ENCODE measurements around the gene LAP3.
"Not testable (repeated sequence)": the region's sequence is repeated elsewhere in the genome, so short reads cannot be mapped to it uniquely, and the experiment has no call there.

LAP3 gene

GRCh38 chr4:17576932-17577664 lies at the start of gene LAP3:
Gene LAP3 (plus strand): TSS chr4:17577198. CDS start chr4:17577466, 268 bp downstream.
- peak; percentile 77 for DNase-seq (ENCODE audit: low read depth)

GRCh38 chr4:17528551-17529165 lies 48.3 kb upstream of the LAP3 start:
- DNase-seq (ENCODE audit: low read depth): no peak

GRCh38 chr4:17531538-17532285 lies 45.3 kb upstream of the LAP3 start:
- DNase-seq (ENCODE audit: low read depth): no peak

- no peak for DNase-seq (ENCODE audit: low read depth)
Measured at GRCh38 chr4:17534705-17535104, 42.3 kb upstream of the LAP3 start.

GRCh38 chr4:17535242-17535641 lies 41.8 kb upstream of the LAP3 start:
- no peak for DNase-seq (ENCODE audit: low read depth)

- no peak for DNase-seq (ENCODE audit: low read depth)
Measured at GRCh38 chr4:17535906-17536305, 41.1 kb upstream of the LAP3 start.

GRCh38 chr4:17537060-17537459 lies 39.9 kb upstream of the LAP3 start:
- DNase-seq (ENCODE audit: low read depth): not testable (repeated sequence)

GRCh38 chr4:17544205-17544604 lies 32.8 kb upstream of the LAP3 start:
- DNase-seq (ENCODE audit: low read depth): no peak

GRCh38 chr4:17544831-17545234 lies 32.2 kb upstream of the LAP3 start:
- DNase-seq (ENCODE audit: low read depth): no peak

- DNase-seq (ENCODE audit: low read depth): no peak
Measured at GRCh38 chr4:17545374-17546140, 31.4 kb upstream of the LAP3 start.

- no peak for DNase-seq (ENCODE audit: low read depth)
Measured at GRCh38 chr4:17546222-17546621, 30.8 kb upstream of the LAP3 start.

- DNase-seq (ENCODE audit: low read depth): no peak
Measured at GRCh38 chr4:17546678-17547077, 30.3 kb upstream of the LAP3 start.

- no peak for DNase-seq (ENCODE audit: low read depth)
Measured at GRCh38 chr4:17550549-17550948, 26.4 kb upstream of the LAP3 start.

- no peak for DNase-seq (ENCODE audit: low read depth)
Measured at GRCh38 chr4:17552427-17552826, 24.6 kb upstream of the LAP3 start.

- no peak for DNase-seq (ENCODE audit: low read depth)
Measured at GRCh38 chr4:17554568-17554967, 22.4 kb upstream of the LAP3 start.

- no peak for DNase-seq (ENCODE audit: low read depth)
Measured at GRCh38 chr4:17556498-17556897, 20.5 kb upstream of the LAP3 start.

GRCh38 chr4:17557880-17558279 lies 19.1 kb upstream of the LAP3 start:
- DNase-seq (ENCODE audit: low read depth): no peak

- no peak for DNase-seq (ENCODE audit: low read depth)
Measured at GRCh38 chr4:17558941-17559708, 17.9 kb upstream of the LAP3 start.

- DNase-seq (ENCODE audit: low read depth): no peak
Measured at GRCh38 chr4:17559709-17560048, 17.3 kb upstream of the LAP3 start.

GRCh38 chr4:17560065-17560673 lies 16.8 kb upstream of the LAP3 start:
- DNase-seq (ENCODE audit: low read depth): no peak

- no peak for DNase-seq (ENCODE audit: low read depth)
Measured at GRCh38 chr4:17561195-17561909, 15.6 kb upstream of the LAP3 start.
